ENCODE data around the gene BCAP31.
"Not testable (repeated sequence)": the region's sequence is repeated elsewhere in the genome, so short reads cannot be mapped to it uniquely, and the experiment has no call there.

The BCAP31 gene

DNA sequence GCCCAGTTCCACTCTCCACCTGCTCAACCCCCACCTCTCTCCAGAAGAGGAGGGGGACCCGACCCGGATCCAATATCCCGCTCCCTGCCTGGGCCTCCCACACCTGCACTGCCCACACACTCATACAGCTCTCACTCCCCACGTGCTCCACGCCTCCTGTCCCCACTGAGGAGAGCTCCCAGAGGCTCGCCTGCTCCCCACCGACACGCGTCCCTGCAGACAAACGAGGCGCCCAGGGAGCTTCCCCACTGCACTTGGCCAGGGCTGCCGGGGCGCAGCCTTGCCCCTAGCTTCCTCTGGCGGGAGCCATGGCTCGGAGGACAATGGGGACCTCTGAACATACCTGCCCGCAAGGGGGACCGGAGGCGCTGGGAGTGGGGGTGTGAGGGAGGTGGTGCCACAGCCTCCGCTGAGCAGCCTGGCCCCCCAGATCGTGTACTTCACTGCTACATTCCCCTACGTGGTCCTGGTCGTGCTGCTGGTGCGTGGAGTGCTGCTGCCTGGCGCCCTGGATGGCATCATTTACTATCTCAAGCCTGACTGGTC lies 31.5 kb downstream of the BCAP31 start:
- DNase-seq = no peak

DNA sequence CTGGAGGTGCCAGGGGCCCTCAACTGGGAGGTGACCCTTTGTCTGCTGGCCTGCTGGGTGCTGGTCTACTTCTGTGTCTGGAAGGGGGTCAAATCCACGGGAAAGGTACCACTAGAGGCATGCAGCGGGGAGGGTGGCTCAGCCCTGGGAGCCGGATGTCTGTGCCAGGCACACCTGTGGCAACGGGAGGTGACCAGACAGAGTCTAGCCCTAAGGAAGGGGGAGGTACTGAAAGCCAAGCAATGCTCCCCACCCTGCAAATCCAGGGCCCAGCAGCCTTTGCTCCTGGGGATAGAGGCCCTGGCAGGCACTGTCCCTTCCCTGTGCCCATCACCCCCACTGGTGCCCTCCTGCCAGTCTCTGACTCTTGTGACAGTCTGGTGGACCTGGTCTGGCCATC lies 32.2 kb downstream of the BCAP31 start:
- DNase-seq = no peak

DNA sequence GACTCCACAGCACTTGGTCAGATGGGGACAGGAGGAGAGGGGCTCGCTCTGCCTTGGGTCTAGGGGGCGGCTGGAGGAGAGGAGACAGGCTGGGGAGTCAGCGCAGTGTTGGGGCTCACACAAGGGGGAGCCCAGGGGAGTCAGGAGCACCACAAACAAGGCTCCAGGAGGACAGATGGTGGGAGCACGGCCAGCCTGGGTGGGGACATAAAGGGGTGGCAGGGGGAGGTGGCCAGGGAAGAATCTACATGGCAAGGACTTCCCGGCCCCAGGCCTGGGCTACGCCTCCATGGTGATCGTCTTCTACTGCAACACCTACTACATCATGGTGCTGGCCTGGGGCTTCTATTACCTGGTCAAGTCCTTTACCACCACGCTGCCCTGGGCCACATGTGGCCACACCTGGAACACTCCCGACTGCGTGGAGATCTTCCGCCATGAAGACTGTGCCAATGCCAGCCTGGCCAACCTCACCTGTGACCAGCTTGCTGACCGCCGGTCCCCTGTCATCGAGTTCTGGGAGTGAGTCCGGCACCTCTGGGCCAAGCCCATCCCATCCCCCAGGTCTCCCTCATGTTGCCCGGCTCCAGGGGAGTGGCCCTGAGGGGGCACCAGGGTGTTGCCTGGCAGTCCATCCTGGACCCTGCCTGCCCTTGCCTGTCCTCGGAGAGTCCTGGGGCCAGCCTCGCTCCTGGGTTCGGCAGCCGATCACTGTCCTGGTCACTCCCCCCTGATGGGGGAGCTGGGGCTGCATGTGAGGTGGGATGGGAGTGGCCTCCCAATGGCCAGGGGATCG lies 33.0 kb downstream of the BCAP31 start:
- not testable (repeated sequence) for DNase-seq

DNA sequence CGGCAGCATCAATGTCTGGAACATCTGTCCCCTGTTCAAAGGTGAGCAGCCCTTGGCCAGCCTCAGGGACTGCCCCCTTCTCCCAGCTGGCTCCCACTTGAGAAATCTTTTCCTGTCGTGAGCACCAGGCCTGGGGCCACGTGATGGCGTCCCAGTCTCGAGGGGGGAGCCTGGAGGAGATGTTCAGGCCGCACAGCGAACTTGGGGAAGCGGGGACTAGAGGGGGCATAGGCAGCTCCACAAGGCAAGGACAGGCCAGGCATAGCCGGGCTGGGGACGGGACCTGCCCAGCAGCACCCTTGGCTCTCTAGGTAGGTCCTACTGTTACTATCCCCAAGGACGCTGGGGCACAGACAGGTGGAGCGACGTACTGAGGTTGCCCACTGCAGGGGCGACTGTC lies 33.7 kb downstream of the BCAP31 start:
- no peak for DNase-seq

DNA sequence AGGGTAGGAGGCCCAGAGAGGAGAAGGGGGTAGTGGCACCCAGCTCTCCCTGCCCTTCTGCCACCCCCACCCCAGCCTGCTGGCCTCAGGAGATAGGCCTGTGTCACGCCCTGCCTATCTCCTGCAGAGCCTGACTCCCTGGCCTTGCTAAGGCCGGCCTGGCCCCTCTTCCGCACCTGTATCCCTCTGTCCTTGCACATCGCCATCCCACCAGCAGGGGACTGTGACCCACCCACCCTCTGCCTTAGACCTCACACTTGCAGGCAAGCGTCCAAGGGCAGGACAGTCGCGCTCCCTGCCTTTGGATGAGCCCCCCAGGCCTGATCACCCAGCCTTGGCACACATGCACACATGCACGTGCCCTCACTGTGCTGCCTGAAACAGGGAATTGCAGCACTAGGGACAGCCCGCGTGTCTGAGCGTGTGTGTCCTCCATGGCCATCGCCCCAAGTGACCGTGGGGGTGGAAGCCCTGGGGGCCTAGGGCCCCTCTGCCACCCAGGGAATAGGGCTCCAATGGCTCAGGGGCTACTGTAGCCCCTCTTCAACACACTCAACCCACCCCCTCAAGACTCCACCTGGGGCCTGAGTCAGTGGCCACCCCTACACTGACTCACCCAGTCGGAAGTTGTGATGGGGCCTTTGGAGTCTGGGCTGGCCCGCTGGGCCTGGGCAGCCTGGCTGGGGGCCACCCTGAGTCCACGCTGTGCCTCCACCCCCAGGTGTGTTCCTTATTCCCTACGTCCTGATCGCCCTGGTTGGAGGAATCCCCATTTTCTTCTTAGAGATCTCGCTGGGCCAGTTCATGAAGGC lies 34.3 kb downstream of the BCAP31 start:
- no peak for DNase-seq

DNA sequence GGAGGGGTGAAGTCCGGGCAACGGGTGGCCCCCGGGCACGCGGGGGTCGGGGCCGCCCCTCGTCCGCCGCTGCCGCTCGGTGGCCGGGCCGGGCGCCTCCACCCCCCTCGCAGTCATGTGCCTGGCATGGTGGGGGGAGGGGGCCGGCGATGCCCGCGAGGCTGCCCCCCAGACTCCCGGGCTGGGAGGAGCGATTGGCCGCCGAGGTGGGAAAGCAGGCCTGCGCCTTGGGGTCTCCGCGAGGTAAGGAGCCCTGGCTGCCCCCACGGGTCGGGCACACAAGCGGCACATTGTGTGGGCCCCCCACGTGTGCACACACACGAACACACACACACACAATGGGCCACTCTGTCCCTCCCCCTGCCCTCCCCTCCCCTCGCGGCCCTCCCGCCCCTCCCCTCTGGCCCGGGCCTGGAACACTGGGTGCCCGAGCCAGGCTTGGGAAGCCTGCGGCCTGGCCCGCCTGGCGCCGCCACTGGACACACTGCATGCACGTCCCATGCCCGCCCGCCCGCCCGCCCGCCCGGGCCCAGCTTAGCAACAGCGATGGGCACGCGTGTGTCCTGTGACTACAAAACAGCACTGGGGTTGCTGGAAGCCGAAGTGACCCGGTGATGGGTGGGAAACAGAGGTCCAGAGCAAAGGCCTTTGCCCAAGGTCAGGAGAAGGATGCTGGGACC lies 35.1 kb downstream of the BCAP31 start:
- DNase-seq = no peak

DNA sequence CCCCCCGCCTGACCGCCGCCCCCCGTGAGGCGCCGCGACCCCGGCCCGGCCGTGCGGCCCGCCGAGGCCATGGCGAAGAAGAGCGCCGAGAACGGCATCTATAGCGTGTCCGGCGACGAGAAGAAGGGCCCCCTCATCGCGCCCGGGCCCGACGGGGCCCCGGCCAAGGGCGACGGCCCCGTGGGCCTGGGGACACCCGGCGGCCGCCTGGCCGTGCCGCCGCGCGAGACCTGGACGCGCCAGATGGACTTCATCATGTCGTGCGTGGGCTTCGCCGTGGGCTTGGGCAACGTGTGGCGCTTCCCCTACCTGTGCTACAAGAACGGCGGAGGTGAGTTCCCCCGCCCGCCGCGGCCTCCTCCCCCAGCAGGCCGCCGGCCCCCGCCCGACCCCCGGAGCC lies 35.7 kb downstream of the BCAP31 start:
- no peak for DNase-seq

DNA sequence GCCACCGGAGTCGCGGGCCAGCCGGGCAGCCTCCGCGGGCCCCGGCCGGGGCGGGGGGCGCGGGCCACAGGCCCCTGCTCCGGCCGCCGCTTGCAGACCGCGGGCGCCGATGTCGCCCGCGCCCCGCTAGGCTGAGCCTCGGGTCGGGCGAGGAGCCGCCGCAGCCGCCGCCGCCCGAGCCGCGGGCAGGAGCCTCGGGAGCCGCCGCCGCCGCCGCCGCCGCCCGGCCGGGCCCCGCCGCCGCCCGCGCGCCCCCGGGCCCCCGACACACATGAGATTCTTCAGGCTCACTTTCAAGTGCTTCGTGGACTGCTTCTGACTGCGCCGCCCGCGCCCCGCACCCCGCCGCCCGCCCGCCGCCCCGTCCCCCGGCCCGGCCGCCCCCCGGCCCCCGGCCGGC lies 36.1 kb downstream of the BCAP31 start:
- no peak for DNase-seq

DNA sequence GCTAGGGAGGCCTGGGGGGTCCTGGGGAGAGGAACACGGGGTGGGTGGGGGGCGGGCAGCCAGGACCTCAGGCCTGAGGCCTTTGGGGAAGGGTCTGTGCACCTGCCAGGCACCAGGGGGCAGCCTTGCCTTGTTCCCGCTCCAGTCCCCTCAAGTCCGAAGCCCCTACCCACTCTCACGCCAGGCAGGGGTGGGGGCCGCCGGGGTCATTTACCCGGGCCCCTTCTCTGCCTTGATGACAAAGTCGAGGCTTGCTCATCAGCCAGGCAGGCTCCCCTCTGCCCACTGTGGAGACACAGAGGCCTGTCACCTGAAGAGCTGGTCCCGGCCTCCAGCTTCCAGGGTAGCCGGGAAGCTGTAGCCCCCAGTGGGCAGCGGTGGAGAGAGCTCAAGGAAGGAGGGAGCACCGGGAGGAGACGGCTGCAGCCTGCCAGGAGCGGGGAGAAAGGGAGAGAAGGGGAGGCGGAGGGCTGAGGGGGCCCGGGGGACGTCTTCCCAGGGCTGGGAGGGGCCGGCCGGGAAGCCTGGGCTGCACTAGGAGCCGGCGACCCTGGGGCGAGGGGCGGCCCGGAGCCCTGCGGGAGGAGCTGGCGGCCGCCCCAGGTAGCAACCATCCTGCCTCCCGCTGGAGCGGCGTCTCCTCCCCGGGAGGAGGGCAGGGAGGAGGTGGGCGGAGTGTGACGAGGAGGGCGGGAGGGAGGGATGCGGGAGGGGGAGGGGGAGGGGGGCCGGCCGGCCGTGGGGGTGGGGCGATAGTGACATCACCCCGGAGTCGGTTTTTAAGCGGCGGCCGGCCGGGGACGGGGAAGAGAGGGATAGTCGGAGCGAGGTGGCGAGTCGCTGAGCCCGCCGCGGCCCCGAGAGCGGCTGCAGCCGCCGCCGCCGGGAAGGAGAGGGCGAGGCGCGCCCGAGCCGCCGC lies 36.8 kb downstream of the BCAP31 start, which contains the start of gene SLC6A8:
Gene SLC6A8, plus strand, starts transcription at position 806 of the 919 bp plus-strand sequence. CDS start 649 bp downstream, outside the sequence.
- DNase-seq = peak; percentile 34

DNA sequence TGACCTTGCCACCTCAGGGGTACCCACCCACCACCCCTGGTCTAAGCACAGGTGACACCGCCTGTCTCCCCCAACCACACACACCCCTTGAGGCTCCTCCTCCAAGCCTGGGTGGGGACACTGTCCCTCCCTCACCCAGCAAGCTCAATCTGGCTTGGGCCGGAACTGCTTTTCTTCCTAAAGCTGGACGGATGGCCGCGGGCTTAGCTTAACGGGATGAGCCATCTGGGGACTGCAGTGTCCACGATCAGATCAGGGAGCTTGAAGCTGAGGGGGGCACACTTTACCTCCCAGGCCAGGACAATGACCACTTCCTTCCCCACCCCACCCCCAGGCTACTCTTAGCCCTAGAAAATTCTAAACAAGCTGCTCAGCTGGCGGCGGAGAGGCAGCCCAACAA lies 37.5 kb downstream of the BCAP31 start:
- no peak for DNase-seq

DNA sequence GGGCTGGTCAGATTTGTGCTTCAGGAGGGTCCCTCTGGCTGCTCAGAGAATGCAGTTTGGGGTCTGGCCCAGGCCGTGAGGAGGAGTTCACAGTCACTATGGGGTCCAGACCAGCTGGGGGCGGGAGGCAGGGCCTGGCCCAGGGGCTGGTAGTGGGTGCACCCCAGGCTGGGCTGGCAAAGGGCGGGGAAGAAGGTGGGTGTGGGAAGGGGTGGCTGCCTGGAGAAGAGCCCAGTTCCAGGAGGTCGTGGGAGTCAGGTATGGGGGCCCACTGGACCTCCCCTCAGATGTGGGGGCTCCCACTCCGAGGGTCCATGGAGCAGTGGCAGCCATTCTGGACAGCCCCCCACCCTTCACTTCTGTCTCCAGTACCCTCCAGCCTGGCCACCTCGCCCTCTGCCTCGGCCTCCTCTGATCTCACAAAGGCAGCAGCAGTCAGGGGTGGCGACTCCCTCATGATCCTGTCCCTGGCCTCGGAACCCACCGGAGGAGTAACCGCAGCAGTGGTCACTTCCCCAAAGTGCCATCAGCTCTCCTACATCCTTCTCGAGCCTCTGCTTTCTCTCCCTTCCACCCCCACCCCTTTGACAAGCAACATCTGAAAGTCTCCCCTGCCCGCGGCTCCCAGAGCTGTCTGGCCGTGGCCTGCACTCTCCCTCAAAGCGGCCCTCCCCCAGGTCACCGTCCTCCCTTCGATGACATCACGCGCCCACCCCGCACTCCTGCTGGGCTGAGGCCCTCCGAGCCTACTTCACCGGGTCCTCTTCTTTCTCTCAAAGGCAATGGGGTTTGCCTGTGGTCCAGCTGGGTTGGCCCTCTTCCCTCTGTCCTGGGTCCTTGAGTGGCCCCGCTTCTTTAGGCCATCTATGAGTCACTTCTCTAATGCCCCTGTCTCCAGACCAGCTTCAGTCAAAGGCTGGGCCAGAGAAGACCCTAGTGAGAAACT lies 38.2 kb downstream of the BCAP31 start:
- DNase-seq = no peak

DNA sequence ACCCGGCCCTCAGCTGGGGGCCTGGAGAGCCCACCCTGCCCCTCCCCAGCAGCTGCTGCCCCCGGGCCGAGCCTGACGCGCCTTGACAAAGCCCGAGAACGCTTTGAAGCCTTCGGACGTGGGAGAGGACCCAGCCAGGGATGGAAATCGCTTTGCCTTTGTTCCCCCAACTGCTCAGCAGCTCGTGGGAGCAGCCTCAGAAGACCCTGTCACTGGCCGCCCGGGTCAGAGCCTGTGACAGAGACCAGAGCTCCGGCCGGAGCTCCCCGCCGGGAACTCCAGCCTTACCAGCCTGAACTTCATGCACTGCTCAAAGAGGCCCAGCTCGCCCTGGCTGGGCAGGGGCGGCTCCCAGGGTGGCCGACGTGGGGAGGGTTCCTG lies 39.0 kb downstream of the BCAP31 start:
- DNase-seq = no peak

DNA sequence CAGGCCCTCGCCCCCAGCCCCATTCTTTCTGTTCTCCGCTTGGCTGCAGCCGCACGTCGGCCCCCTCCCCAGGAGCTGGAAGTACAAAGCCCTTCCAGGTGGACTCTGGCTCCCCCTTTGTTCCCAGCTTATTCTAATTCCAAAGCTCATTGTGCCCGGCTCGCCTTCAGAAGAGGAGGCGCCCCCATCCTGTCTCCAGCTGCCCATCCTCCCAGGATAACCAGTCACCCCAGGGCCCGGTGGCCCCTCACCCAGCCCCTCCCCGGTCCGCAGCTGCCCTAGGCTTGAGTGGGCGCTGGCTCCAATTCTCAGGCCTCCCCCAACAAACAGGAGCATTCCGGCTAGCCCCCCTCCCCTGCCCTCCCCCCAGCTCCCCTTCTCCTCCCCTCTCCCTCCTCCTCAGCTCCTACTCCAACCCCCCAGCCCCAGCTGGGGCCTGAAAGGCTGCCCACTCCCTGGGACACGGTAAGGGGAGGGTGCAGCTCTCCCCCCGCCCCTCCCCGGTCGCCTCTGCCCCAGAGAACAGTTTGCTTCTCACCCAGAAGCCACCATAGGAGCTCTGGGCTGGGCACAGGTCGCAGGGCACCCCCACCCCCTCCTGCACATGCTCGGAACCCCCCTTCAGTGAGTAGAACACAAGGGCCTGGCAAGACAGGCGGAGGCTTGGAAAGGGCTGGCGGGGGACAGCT lies 39.6 kb downstream of the BCAP31 start:
- no peak for DNase-seq

DNA sequence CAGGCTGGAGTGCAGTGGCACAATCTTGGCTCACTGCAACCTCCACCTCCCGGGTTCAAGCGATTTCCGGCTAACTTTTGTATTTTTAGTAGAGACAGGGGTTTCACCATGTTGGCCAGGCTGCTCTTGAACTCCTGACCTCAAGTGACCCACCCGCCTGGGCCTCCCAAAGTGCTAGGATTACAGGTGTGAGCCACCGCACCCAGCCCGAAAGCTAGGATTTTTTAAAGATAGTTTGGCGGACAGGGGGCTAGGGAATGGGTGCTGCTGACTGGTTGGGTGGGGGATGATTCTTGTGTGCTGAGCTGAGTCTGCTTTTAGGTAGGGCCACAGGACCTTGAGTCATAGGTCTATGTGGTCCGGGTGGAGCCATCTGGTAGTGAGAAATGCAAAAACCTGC lies 40.7 kb downstream of the BCAP31 start:
- DNase-seq = not testable (repeated sequence)

DNA sequence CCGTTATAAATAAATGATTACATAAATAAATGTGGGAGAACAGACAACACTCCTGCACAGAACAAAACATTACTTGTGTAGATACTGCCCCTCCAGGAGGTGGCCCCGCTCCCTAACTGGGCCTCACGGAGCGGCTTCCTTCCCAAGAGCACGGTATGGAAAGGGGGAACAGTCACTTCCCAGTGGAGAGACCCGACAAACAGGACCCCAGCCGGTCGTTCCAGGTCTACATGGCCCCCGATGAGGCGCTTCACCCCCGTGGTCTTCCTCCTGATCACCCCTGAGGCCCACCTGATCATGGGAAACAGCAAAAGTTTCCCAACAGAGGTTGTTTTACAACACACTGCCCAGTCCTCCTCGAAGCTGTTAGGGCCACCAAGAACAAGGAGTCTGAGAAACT lies 43.0 kb downstream of the BCAP31 start:
- DNase-seq = no peak

DNA sequence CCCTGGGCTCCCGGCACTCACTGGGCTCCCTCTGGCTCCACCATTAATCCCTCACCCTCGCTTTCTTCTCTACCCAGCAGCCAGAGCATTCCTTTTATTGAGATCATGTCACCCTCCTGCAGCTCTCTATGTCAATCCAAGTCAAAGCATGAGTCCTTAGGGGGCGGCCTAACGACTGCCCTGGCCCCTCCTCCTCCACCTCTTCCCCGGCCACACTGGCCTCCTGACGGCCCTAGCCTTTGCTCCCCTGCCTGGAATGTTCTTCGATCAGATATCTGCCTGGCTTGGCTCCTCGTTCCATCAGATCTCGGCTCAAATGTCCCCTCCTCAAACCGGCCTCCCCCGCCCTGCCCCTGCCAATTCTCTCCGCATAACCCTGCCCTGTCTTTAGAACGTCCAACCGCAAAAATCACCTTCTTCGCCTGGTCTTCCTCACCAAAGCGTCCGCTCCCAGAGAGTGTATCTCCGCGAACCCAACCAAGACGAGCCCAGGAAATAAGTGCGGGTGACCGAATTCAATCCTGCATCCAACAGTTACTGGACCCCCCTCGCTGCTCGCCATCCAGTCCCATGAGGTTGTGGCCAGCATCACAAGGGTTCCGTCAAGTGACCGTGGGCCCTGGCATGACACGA lies 49.9 kb downstream of the BCAP31 start:
- no peak for DNase-seq

DNA sequence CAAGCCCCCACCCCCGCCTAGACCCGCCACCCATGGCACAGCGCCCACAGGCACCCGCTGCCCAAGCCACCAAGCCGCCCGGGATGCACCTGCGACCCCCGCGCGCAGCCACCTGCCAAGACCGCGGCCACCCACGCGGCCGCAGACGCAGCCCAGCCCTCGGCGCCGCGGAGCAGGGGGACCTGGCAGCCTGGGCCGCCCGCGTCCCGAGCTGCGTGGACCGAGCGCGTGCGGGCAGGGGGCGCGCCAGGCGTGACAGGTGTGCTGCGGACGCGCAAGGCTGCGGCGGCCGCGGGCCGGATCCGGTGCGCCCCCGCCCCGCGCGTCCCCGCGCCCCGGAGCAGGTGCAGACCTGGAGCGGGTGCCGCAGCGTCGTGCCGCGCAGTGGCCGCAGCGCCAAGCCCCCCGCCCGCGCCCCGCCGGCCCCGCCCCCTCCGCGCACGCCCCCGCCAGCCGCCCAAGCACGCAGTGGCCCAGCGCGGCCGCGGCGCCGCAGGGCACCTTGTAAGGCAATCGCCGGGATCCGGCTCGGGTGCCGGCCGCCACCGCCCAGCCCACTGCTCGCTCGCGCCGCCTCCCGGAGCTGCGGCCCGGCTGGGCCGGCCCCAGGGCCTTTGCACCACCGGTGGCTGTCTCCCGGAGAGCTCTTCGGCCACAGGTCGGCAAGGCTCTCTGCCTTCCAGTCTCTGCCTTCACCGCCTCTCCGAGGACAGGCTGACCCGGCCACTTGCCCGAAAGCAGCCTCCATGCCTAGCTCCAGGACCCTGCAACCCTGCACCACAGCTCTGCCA lies 50.6 kb downstream of the BCAP31 start, which contains the start of gene PNCK:
Gene PNCK, minus strand, starts transcription at position 386 of the 791 bp plus-strand sequence. CDS start 737 bp downstream, outside the sequence.
- no peak for DNase-seq

DNA sequence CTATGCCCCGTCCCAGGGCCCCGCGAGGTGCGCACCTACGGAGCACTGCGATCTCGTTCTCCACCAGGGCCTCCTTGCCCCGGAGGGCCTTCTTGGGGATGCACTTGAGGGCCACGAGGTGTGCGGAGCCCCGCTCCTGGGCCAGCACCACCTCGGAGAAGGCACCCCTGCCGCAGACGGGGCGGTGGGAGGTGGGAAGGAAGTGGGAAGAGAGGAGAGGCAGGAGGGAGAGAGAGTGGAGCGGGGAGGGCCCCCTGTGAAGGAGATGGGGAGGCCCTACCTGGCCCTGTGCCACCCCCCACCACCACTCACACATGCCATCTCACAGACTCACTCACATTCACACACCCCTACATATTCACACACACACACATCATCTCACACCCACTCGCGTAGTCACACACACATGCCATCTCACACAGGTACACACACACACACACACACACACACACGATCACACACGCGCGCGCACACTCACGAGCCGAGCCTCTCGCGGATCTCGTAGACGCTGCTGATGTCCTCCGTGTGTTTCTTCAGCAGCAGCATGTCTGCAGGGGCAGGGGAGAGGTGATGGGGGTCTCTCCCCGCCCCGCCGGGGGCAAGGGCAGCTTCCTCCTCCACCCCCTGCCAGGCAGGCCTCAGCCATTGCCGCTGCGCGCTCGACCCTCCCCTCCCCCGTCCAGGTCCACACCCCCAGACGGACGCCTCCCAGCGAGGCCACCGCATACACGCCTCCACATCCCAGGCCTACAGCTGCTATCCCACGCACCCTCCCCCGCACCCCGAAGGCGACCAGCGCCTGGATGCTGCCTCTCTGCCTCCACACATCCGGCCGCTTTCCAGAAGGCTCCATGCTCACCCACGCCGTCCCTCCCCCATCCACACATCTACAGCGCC lies 51.4 kb downstream of the BCAP31 start:
- no peak for DNase-seq
